Osteocyte (in vitro differentiated cells): Measurements from ENCODE around the gene KRT14. TPM values are rescaled to one million over a fixed set of nuclear protein-coding genes. Genes with fewer than 3 reads are reported as not detected.

Source experiments
- DNase-seq: peaks from one replicate; pipeline ENCODE4 v3.0.0; 2021; ENCODE audit warnings: mixed read lengths; ENCODE audit not compliant: unreplicated experiment; ENCODE audit errors: extremely low spot score
- H3K27ac Mint-ChIP-seq: one replicate; pipeline ENCODE4 v1.8.0; 2021; ENCODE audit warnings: mild to moderate bottlenecking, mixed read lengths; ENCODE audit not compliant: unreplicated experiment
- H3K27me3 Mint-ChIP-seq: one replicate; pipeline ENCODE4 v1.8.0; 2021; ENCODE audit warnings: mixed read lengths; ENCODE audit not compliant: unreplicated experiment
- H3K36me3 Mint-ChIP-seq: one replicate; pipeline ENCODE4 v1.8.0; 2021; ENCODE audit warnings: mixed read lengths; ENCODE audit not compliant: unreplicated experiment
- H3K4me1 Mint-ChIP-seq: one replicate; pipeline ENCODE4 v1.8.0; 2021; ENCODE audit warnings: mixed read lengths; ENCODE audit not compliant: unreplicated experiment
- H3K4me3 Mint-ChIP-seq: one replicate; pipeline ENCODE4 v1.8.0; 2021; ENCODE audit warnings: mild to moderate bottlenecking, moderate library complexity, mixed read lengths; ENCODE audit not compliant: unreplicated experiment
- H3K9me3 Mint-ChIP-seq: one replicate; pipeline ENCODE4 v1.8.0; 2021; ENCODE audit warnings: mixed read lengths; ENCODE audit not compliant: unreplicated experiment
- CTCF ChIP-seq: fragments of 200-600 bp; sonication (generic); IDR thresholded peaks from 2 replicates; pipeline ENCODE4 v1.5.0; 2021; ENCODE audit warnings: antibody characterized with exemption, mild to moderate bottlenecking, moderate library complexity
- total RNA-seq: library from RNA; stranded (reverse); gene quantifications from 2 replicates; pipeline ENCODE4 v1.2.1, GENCODE V29; 2021

Gene KRT14
- total RNA-seq, 1 donor from 2014 or later = not detected

GRCh38 chr17:41602524-41602923, 15.8 kb upstream of the KRT14 start:
- H3K4me3 Mint-ChIP-seq = no peak overlapping the region
- peaks cover 36% of the 10 kb centered on the region for H3K27me3 Mint-ChIP-seq
- peaks cover 1% of the 10 kb centered on the region for H3K4me1 Mint-ChIP-seq
- peaks cover 11% of the 10 kb centered on the region for H3K9me3 Mint-ChIP-seq
- DNase-seq = no peak
- peaks cover 4% of the 10 kb centered on the region for H3K36me3 Mint-ChIP-seq
- no peak overlapping the region for H3K27ac Mint-ChIP-seq
- no peak for TF ChIP-seq CTCF

- no peak for TF ChIP-seq CTCF
- Mint-ChIP-seq H3K4me1 (peaks cover 1% of the 10 kb centered on the region), H3K36me3 (no peaks in the 10 kb centered on the region), H3K27ac (no peak overlapping the region), H3K27me3 (peaks cover 35% of the 10 kb centered on the region), H3K4me3 (no peak overlapping the region), H3K9me3 (no peaks in the 10 kb centered on the region)
- no peak for DNase-seq
These were observed 13.6 kb upstream of the KRT14 start for GRCh38 chr17:41600318-41600717.

GRCh38 chr17:41599680-41600079, 13.0 kb upstream of the KRT14 start:
- no peaks in the 10 kb centered on the region for H3K36me3 Mint-ChIP-seq
- no peak overlapping the region for H3K27ac Mint-ChIP-seq
- no peaks in the 10 kb centered on the region for H3K9me3 Mint-ChIP-seq
- peaks cover 36% of the 10 kb centered on the region for H3K27me3 Mint-ChIP-seq
- no peak overlapping the region for H3K4me3 Mint-ChIP-seq
- no peak for TF ChIP-seq CTCF
- no peak for DNase-seq
- H3K4me1 Mint-ChIP-seq = peaks cover 1% of the 10 kb centered on the region

- peaks cover 28% of the 10 kb centered on the region for H3K27me3 Mint-ChIP-seq
- H3K4me3 Mint-ChIP-seq = no peak overlapping the region
- H3K4me1 Mint-ChIP-seq = peaks cover 1% of the 10 kb centered on the region
- TF ChIP-seq CTCF = no peak
- DNase-seq = no peak
- H3K9me3 Mint-ChIP-seq = no peaks in the 10 kb centered on the region
- H3K36me3 Mint-ChIP-seq = no peaks in the 10 kb centered on the region
- no peak overlapping the region for H3K27ac Mint-ChIP-seq
These were observed 8.9 kb upstream of the KRT14 start for GRCh38 chr17:41595585-41595984.

GRCh38 chr17:41594363-41594915, 7.7 kb upstream of the KRT14 start:
- no peak overlapping the region for H3K4me3 Mint-ChIP-seq
- TF ChIP-seq CTCF = no peak
- no peaks in the 10 kb centered on the region for H3K4me1 Mint-ChIP-seq
- H3K27ac Mint-ChIP-seq = no peak overlapping the region
- no peaks in the 10 kb centered on the region for H3K36me3 Mint-ChIP-seq
- no peaks in the 10 kb centered on the region for H3K9me3 Mint-ChIP-seq
- DNase-seq = no peak
- H3K27me3 Mint-ChIP-seq = peaks cover 25% of the 10 kb centered on the region
